Fibroblast of skin of scalp (primary cell): ENCODE data around the gene UNCX.
"Not testable (repeated sequence)": the region's sequence is repeated elsewhere in the genome, so short reads cannot be mapped to it uniquely, and the experiment has no call there.

Experiments used
- DNase-seq: peaks from one replicate; pipeline ENCODE4 v3.0.0-alpha.2; 2013

UNCX gene

GRCh38 chr7:1279041-1279440 lies 46.4 kb downstream of the UNCX start:
- DNase-seq: no peak

- DNase-seq: not testable (repeated sequence)
Observed at GRCh38 chr7:1279895-1280294, 47.2 kb downstream of the UNCX start.

- DNase-seq: no peak
Observed at GRCh38 chr7:1281068-1281467, 48.4 kb downstream of the UNCX start.

GRCh38 chr7:1282679-1283078 lies 50.0 kb downstream of the UNCX start:
- no peak for DNase-seq

- no peak for DNase-seq
Observed at GRCh38 chr7:1283337-1283736, 50.7 kb downstream of the UNCX start.

- no peak for DNase-seq
Observed at GRCh38 chr7:1283941-1284742, 51.5 kb downstream of the UNCX start.

GRCh38 chr7:1284743-1285458 lies 52.2 kb downstream of the UNCX start:
- DNase-seq: no peak

GRCh38 chr7:1285556-1286301 lies 53.1 kb downstream of the UNCX start:
- no peak for DNase-seq
